ENCODE measurements around the gene CDS1. TPM values are rescaled to one million over a fixed set of nuclear protein-coding genes. Genes with fewer than 3 reads are reported as not detected.
"Not testable (repeated sequence)": the region's sequence is repeated elsewhere in the genome, so short reads cannot be mapped to it uniquely, and the experiment has no call there.

Gene CDS1
- total RNA-seq, 4 donors from 2014 or later, result 0.07 to 1.1 TPM; not detected in 2

DNA sequence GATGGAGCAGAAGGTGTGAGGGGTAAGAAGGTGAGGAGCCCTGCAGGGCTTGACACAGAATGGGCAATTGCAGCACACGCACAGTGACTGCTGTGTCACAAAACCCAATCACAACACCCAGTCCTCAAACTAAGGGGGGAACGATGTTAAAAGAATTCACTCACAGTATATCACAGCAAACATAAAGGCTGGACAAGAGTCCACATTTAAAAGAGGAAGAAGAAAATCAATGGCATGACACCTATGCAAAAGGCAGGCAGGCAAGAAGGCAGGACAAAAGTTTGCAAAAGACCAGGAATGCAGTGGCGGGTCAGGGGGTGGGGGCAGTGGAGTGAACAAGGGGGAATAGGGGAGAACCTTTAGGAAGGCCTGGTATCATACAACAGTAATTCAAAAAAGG, 77.7 kb downstream of the CDS1 start:
- DNase-seq, result no peak
- no peaks in the 10 kb centered on the region for H3K27me3 ChIP-seq
- ATAC-seq, result no peak
- H3K27ac ChIP-seq, result no peak overlapping the region
- no peaks in the 10 kb centered on the region for H3K4me1 ChIP-seq
- no peaks in the 10 kb centered on the region for H3K36me3 ChIP-seq
- no peaks in the 10 kb centered on the region for H3K9me3 ChIP-seq
- in situ Hi-C loops (cut with MboI; ENCODE audit: low sequenced_read_pairs in 4 of 4) (no loop called here), intact Hi-C loops (cut with DNase I; ENCODE audit: low total_unique reads) (no loop called here)
- TF ChIP-seq, protein P1, sequence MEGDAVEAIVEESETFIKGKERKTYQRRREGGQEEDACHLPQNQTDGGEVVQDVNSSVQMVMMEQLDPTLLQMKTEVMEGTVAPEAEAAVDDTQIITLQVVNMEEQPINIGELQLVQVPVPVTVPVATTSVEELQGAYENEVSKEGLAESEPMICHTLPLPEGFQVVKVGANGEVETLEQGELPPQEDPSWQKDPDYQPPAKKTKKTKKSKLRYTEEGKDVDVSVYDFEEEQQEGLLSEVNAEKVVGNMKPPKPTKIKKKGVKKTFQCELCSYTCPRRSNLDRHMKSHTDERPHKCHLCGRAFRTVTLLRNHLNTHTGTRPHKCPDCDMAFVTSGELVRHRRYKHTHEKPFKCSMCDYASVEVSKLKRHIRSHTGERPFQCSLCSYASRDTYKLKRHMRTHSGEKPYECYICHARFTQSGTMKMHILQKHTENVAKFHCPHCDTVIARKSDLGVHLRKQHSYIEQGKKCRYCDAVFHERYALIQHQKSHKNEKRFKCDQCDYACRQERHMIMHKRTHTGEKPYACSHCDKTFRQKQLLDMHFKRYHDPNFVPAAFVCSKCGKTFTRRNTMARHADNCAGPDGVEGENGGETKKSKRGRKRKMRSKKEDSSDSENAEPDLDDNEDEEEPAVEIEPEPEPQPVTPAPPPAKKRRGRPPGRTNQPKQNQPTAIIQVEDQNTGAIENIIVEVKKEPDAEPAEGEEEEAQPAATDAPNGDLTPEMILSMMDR (IDR thresholded peaks at IDR 0.05 in 4 of 5, conservative IDR thresholded peaks at IDR 0.05 in 1 of 5), result no peak
- TF ChIP-seq POLR2A (IDR thresholded peaks at IDR 0.05), result no peak
- H3K4me3 ChIP-seq, result no peak overlapping the region

DNA sequence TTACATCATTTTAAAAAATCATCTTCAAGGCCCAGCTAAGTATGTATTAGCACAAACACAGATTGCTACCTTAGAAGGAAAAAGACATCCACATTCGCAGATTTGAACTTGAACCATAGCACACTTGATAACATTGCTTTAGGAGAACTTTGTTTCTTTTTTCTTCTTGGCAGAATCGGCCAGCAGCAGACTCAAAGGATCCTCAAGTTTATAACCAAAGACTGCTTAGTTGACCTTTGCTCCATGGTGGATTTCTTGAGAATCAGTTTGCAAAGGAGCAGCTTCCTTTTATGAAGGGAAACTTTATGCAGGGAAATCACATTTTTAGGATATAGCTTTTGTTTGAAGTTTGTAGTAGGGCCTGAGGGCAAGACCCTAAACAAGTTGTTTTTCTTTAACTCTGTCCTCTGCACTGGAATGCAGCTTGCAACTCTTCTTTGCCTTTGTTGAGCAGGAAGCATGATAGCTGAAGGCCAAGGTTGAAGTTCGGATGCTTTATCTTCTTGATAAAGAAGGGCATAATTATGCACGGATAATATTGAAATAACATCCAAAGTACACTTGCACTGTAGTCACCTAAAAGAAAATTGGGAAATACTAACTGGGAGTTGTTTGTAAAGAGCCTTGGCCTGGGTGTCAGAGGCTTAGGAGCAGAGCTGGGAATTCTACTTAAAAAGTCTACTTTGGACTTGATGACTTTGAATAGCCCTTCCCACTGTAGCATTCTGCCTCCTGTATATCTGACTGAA, 78.4 kb downstream of the CDS1 start:
- intact Hi-C loops (cut with DNase I; ENCODE audit: low total_unique reads) (no loop called here), in situ Hi-C loops (cut with MboI; ENCODE audit: low sequenced_read_pairs in 4 of 4) (no loop called here)
- no peak for ATAC-seq
- Histone ChIP-seq H3K27me3 (no peaks in the 10 kb centered on the region), H3K27ac (no peak overlapping the region), H3K9me3 (no peaks in the 10 kb centered on the region), H3K36me3 (no peaks in the 10 kb centered on the region), H3K4me3 (no peak overlapping the region), H3K4me1 (no peaks in the 10 kb centered on the region)
- DNase-seq, result no peak
- TF ChIP-seq, protein P1 (IDR thresholded peaks at IDR 0.05 in 4 of 5, conservative IDR thresholded peaks at IDR 0.05 in 1 of 5), result no peak
- no peak for TF ChIP-seq POLR2A (IDR thresholded peaks at IDR 0.05)

DNA sequence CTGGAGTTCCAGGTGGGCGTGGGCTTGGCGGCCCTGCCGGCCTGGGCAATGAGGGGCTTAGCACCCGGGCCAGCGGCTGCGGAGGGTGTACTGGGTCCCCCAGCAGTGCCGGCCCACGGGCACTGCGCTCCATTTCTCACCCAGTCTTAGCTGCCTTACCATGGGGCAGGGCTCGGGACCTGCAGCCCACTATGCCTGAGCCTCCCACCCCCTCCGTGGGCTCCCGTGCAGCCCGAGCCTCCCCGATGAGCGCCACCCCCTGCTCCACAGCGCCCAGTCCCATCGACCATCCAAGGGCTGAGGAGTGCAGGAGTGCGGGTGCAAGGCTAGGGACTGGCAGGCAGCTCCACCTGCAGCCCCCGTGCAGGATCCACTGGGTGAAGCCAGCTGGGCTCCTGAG, 81.8 kb downstream of the CDS1 start:
- H3K4me1 ChIP-seq; H3K27ac ChIP-seq; H3K9me3 ChIP-seq; H3K27me3 ChIP-seq; ATAC-seq; DNase-seq; H3K4me3 ChIP-seq; in situ Hi-C loops (cut with MboI; ENCODE audit: low sequenced_read_pairs in 4 of 4); intact Hi-C loops (cut with DNase I; ENCODE audit: low total_unique reads): not testable (repeated sequence)
- peaks cover 0 to 22% of the 10 kb centered on the region in 2 donors for H3K36me3 ChIP-seq

DNA sequence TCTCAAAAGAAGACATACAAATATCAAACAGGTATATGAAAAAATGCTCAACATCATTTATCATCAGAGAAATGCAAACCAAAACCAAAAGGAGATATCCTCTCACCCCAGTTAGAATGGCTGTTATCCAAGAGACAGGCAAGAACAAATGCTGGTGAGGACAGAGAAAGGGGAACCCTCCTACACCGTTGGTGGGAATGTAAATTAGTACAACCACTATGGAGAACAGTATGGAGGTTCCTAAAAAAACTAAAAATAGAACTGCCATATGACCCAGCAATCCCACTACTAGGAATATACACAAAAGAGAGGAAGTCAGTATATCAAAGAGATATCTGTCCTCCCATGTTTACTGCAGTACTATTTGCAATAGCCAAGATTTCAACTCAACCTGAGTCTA, 83.5 kb downstream of the CDS1 start:
- H3K36me3 ChIP-seq, result peaks cover 0 to 38% of the 10 kb centered on the region in 2 donors
- DNase-seq, result no peak

DNA sequence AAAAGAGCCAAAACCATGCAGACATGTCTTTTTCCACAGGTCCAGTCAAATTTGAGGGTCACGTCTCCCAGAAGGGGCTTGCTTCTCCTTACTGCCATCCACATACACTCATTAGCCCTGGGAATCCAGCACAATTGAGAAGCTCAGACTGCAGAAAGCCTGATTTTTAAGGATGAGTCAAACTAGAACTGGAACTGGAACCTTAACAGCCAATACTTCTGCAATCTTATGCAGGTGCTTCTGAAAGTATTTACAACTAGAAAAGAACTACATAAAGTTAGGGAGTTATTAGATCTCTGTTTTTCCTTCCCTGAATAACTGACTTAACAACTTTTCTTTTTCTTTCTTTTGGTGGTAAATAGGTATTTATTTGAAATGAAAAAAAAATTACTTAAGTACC, 86.3 kb downstream of the CDS1 start:
- intact Hi-C loops (cut with DNase I; ENCODE audit: low total_unique reads), result no loop called here
- peaks cover 0 to 57% of the 10 kb centered on the region in 2 donors for H3K36me3 ChIP-seq

More for the DNA sequence above, 83.5 kb downstream of the CDS1 start:
- intact Hi-C loops (cut with DNase I; ENCODE audit: low total_unique reads), result no loop called here
- ATAC-seq, result no peak
- no peak for TF ChIP-seq POLR2A (IDR thresholded peaks at IDR 0.05)
- TF ChIP-seq, protein P1 (IDR thresholded peaks at IDR 0.05 in 4 of 5, conservative IDR thresholded peaks at IDR 0.05 in 1 of 5), result no peak
- in situ Hi-C loops (cut with MboI; ENCODE audit: low sequenced_read_pairs in 4 of 4), result no loop called here
- Histone ChIP-seq H3K27ac (no peak overlapping the region), H3K27me3 (no peaks in the 10 kb centered on the region), H3K9me3 (no peaks in the 10 kb centered on the region), H3K4me1 (no peaks in the 10 kb centered on the region), H3K4me3 (no peak overlapping the region)

More for the DNA sequence above, 86.3 kb downstream of the CDS1 start:
- Histone ChIP-seq H3K9me3 (no peaks in the 10 kb centered on the region), H3K27me3 (no peaks in the 10 kb centered on the region), H3K4me3 (no peak overlapping the region), H3K27ac (no peak overlapping the region), H3K4me1 (no peaks in the 10 kb centered on the region)
- in situ Hi-C loops (cut with MboI; ENCODE audit: low sequenced_read_pairs in 4 of 4), result no loop called here
- ATAC-seq (no peak), DNase-seq (no peak)
- no peak for TF ChIP-seq POLR2A (IDR thresholded peaks at IDR 0.05)
- TF ChIP-seq, protein P1 (IDR thresholded peaks at IDR 0.05 in 4 of 5, conservative IDR thresholded peaks at IDR 0.05 in 1 of 5), result no peak
